SK-MEL-5 (cell line): ENCODE results near the gene BDKRB2. TPM values are rescaled to one million over a fixed set of nuclear protein-coding genes. Genes with fewer than 3 reads are reported as not detected.

ENCODE experiments used
- DNase-seq: peaks from one replicate; pipeline ENCODE4 v3.0.0-alpha.2; 2016; ENCODE audit warnings: low read depth, low spot score
- in situ Hi-C: cut with HindIII; loops from 2 replicates; pipeline ENCODE4 v1.10.0; 2016; ENCODE audit warnings: low sequenced_read_pairs, high pct_unique_total_duplicates, low pct_unique_long_range_greater_than_20kb
- total RNA-seq: library from RNA; depleted of rRNA; stranded (reverse); fragments of >200 nt; shearing (Covaris generic); gene quantifications from 2 replicates; pipeline ENCODE4 v1.2.3, GENCODE V29; 2014

Gene BDKRB2
- total RNA-seq, 1 experiment from 2014 or later: not detected

- in situ Hi-C loops: no loop called here
- no peak for DNase-seq
These were observed 33.6 kb upstream of the BDKRB2 start for GRCh38 chr14:96170961-96171592.

GRCh38 chr14:96173636-96174475 lies 30.8 kb upstream of the BDKRB2 start:
- in situ Hi-C loops: no loop called here
- DNase-seq: no peak

DNA sequence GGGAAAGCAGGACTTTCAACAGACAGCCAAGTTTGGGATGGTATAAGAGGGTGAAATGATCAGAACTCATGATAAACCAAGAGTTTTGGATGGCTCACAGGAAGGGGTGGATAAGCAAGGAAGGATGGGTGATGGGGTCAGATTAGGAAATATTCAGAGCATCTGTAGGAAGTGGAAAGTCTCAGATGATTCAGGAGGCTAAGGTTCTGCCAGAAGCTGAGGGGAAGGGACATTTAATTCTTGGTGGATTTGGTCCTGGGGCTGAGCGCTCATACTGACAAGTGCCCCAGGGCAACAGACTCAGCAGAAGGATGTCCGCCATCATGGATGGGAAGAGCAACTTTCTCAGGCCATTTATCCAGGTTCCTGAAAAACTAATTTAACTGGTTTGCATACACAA lies 28.4 kb upstream of the BDKRB2 start:
- in situ Hi-C loops: no loop called here
- DNase-seq: no peak

DNA sequence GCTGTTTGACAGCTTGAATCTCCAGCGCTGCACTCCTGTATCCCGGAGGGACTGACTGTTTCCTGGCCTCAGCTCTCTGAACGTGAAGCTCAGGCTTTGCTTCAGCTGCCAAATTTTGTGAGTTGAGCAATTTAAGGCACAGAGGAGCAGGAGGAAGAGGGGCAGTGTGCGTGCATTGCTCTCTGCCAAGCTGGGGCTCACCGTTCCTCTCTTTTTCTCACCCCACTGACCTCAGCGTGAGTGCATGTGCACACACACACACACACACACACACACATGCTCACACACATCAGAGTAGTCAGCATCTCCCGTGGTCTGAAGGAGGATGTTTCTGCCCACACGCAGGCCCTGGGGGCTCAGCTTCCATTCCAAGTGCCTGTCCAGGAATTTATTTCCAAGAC lies 27.8 kb upstream of the BDKRB2 start:
- DNase-seq: no peak
- in situ Hi-C loops: no loop called here

DNA sequence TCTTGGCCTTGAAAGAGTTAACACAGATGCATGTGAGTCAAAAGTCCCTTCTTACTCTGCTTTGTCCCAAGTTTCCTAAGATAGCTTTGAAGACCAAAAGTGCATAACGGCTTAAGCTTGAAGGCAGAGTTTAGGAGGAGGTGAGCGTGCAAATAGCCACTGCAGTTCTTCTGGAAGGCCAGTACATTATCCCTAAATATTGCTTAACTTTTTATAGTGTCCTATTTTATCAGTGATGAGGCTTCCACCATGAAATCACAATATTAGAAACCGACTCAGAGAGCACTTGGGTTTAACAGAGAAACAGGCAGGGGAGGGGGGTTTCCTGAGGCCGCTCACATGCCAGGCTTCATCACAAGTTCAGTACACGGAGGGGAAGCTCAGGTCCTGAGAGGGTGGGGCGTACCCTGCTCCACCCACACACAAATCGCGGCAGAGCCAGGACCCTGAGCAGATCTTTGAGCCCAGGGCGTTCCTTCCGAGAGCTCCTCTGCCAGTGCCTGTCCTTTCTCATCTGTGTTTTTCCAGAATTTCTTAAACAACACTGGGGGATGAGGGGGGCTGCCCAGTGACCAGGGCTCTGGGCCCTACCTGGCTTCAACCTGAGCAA lies 26.8 kb upstream of the BDKRB2 start:
- in situ Hi-C loops: no loop called here
- no peak for DNase-seq

DNA sequence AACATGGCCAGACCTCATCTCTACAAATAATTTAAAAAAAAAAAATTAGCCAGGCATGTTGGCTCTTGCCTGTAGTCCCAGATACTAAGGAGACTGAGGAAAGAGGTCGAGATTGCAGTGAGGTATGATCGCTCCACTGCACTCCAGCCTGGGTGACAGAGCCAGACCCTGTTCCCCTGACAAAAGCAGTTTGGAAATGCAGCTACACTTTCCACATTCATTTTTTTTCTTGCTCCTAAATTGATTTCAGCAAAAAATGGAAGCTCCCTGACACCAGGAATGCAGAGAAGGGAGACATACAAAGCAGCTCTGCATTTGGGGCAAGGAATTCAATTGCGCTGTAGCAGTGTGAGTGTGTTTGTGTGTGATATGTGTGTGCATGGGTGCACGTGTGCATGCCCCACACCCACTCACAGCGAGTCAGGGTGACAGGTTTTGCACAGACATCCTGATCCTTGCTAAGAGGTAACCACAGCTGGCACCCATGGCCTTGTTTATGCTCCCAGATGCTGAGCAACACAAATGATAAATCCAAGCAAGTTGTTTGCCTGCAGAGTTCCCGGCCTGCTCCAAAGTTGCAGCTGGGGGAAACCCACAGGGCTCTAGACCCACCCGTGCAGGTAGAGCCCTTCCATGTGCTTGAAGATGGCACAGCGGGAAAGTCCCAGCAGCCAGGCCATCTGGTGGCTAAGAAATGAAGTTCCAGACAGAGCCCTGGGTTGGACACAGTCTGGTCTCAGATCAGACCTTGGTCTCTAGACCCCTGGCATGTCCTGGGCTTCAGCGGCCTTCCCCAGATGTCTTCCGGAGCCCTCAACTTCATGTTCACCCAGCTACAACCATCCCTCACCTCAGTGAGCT lies 25.9 kb upstream of the BDKRB2 start:
- no peak for DNase-seq
- in situ Hi-C loops: no loop called here

DNA sequence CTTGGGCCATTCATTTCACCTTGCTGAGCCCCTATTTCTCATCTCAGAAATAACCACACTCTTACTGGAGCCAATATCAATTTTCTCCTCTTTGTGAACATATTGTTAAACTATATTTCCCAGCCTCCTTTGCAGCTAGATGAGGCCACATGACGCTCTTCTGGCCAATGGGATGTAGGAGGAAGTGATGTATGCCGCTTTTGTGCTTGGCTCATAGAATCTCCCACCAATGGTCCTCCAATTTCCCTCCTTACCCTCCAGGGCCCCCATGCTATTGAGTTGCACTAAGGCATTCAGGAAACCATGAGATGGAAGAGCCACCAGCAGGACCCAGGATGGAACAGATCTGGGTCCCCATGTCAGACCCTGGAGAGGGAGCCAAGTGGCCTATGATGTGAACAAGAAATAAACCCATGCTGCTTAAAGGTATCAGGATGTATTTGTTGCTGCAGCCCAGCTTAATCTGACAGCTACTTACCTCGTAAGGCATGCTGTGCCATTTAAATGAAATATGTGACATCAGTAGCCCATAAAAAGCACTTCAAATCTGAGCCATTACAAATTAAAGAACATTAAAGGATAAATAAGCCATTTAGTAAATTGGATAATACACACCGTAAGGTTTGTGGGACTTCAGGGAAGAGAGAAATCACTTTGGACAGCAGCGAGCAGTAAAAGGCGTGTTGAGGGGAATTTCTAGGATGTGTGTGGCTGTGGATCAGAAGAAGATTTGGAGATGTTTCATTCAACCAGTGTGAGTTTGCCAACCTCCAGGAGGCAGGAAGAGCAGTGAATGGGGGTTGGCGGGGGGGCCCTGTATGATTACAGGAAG lies 24.4 kb upstream of the BDKRB2 start:
- in situ Hi-C loops: no loop called here
- no peak for DNase-seq

GRCh38 chr14:96181186-96182056 lies 23.2 kb upstream of the BDKRB2 start:
- in situ Hi-C loops: no loop called here
- no peak for DNase-seq

GRCh38 chr14:96182546-96182945 lies 22.1 kb upstream of the BDKRB2 start:
- in situ Hi-C loops: no loop called here
- no peak for DNase-seq

- in situ Hi-C loops: no loop called here
- DNase-seq: no peak
These were observed 19.9 kb upstream of the BDKRB2 start for GRCh38 chr14:96184737-96185136.

GRCh38 chr14:96187216-96188031 lies 17.2 kb upstream of the BDKRB2 start:
- no peak for DNase-seq

DNA sequence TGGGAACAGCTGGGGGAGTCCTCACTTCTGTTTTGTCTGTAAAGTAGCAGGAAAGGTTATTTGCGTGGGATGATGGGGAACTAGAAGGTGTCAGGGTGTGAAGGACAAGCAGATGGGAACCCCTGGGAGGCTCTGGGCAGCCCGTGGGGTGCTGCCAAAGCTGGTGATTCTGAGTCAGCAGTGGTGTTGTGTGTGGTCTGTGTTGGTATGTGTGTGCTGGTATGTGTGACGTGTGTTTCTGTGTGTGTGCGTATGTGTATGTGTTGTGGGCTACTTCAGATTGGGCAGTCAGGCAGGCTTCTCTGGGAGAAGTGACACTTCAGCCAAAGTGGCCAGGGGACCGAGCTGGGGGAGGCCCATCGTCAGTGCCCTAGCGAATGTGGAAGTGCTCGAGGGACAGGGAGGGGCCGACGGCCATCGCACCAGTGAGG lies 15.3 kb upstream of the BDKRB2 start:
- no peak for DNase-seq
- in situ Hi-C loops: no loop called here

More at GRCh38 chr14:96187216-96188031, 17.2 kb upstream of the BDKRB2 start:
- in situ Hi-C loops: no loop called here

GRCh38 chr14:96191353-96191752 lies 13.3 kb upstream of the BDKRB2 start:
- in situ Hi-C loops: no loop called here

DNA sequence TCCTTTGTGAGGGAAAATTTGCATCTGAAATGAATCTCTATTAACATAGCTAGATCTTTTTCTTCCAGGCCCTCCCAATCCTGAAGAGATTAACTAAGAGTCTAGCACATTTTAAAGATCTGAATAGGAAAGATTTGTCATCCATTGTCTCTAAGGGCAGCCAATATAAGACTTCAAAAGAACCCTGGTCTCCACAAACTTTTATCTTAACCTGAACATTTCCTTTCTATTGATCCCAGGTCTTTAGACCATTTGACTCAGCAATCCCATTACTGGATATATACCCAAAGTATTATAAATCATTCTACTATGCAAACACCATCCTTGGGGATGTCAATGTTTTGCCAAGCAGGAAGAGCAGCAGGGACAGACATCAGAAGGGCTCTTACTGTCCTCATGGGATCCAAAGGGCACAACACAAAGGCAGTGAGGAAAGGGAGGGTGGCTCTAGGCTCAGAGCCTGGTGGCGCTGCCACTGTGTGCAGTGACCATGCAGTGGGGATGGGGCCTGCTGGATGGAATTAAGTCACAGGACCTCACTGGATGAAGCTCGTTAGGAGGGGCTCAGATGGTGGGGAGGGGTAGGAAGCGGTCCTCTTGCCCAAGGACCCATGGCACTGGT lies 12.7 kb upstream of the BDKRB2 start:
- in situ Hi-C loops: no loop called here
- no peak for DNase-seq

More at GRCh38 chr14:96191353-96191752, 13.3 kb upstream of the BDKRB2 start:
- DNase-seq: no peak
